Adrenal gland (tissue), 12 donors: ENCODE data around the gene HPSE2. TPM values are rescaled to one million over a fixed set of nuclear protein-coding genes. Genes with fewer than 3 reads are reported as not detected.

Experiments used
- DNase-seq, 7 donors: peaks; one replicate each; pipeline ENCODE4 v3.0.0-alpha.2; 2019 to 2020
- H3K27ac ChIP-seq, 5 donors: fragments of 200-600 bp; sonication (generic) in 4 of 5; 1 replicate in 3 of 5; 2 replicates in 2 of 5; pipeline versions ENCODE4 v1.5.1 to v1.8.0; 2016 to 2020; ENCODE audit warnings: mild to moderate bottlenecking in 1 of 5
- H3K27me3 ChIP-seq: fragments of 200-600 bp; 2 replicates; pipeline ENCODE4 v1.8.0; 2021
- H3K36me3 ChIP-seq, 2 donors: fragments of 200-600 bp; replicated peaks in 1 of 2; 1 replicate in 1 of 2; 2 replicates in 1 of 2; pipeline versions ENCODE4 v1.5.1 to v1.8.0; 2018 to 2022
- H3K4me1 ChIP-seq, 2 donors: fragments of 200-600 bp; replicated peaks in 1 of 2; 1 replicate in 1 of 2; 2 replicates in 1 of 2; pipeline versions ENCODE4 v1.5.1 to v1.8.0; 2018 to 2021
- H3K4me3 ChIP-seq, 4 donors: fragments of 200-600 bp; sonication (generic) in 3 of 4; one replicate each; pipeline ENCODE4 v1.5.1; 2016 to 2018
- H3K9me3 ChIP-seq, 3 donors: fragments of 200-600 bp; sonication (generic) in 1 of 3; replicated peaks in 1 of 3; 1 replicate in 2 of 3; 2 replicates in 1 of 3; pipeline versions ENCODE4 v1.5.1 to v1.8.0; 2016 to 2021
- CTCF ChIP-seq, 6 experiments: fragments of 450-650 bp in 4 of 6; fragments of 200-600 bp in 2 of 6; sonication (generic) in 1 of 6; IDR thresholded peaks; 1 replicate in 5 of 6; 2 replicates in 1 of 6; pipeline versions ENCODE4 v1.5.1 to v1.8.0; 2016 to 2021; ENCODE audit warnings: antibody characterized with exemption in 6 of 6, mild to moderate bottlenecking in 2 of 6, moderate library complexity in 1 of 6
- POLR2A ChIP-seq, 2 donors: fragments of 450-650 bp; IDR thresholded peaks; one replicate each; pipeline ENCODE4 v1.6.1; 2017; ENCODE audit warnings: antibody characterized with exemption in 2 of 2, mild to moderate bottlenecking in 2 of 2, moderate library complexity in 1 of 2
- WGBS, 4 donors: extraction: QIAGEN DNeasy Blood & Tissue Kit in 2 of 4; methylation state at CpG; one replicate each; pipeline versions ENCODE4 v1.1.5 to v1.1.7; 2013 to 2017; 5-methylcytosine and 5-hydroxymethylcytosine counted together
- intact Hi-C, 2 donors: fragments of 100-400 bp; cut with DNase I; formaldehyde crosslinking; loops; one replicate each; pipeline versions ENCODE4 v1.14.1 to v1.15.0; 2022 to 2023
- polyA plus RNA-seq, 3 donors: library from polyadenylated mRNA; stranded (reverse); fragments of 200-250 nt in 2 of 3; fragments of 350-450 nt in 1 of 3; fragmentation: Illumina TruSeq in 1 of 3; extraction: RNeasy Lipid Tissue Mini Kit (QIAGEN cat#74804) in 1 of 3; gene quantifications; one replicate each; pipeline ENCODE4 v1.2.3, GENCODE V29; 2013 to 2014
- total RNA-seq, 9 donors: library from RNA; depleted of rRNA in 4 of 9; stranded (reverse); fragments of >200 nt in 4 of 9; fragments of 120-200 nt in 1 of 9; fragmentation: NEBNext Ultra II Directional in 1 of 9; extraction: Animal tissue kit (Norgen Biotek cat#: 25700) in 1 of 9; gene quantifications; one replicate each; pipeline versions ENCODE4 v1.1.0 to v1.2.4, GENCODE V29; 2013 to 2023
- donor health status: healthy with polysubstance abuse.
- donor health status: Bipolar disorder and iron deficiency.
- donor health status: DM: yes; HTN: yes; CAD: no.
- donor health status: DM: no; HTN: no; CAD: no.
- donor health status: DM: no; HTN: no; CAD: no.
- donor health status: DM: yes; HTN: yes; CAD: no.

The HPSE2 gene
- total and polyA plus RNA-seq, 12 donors: under 0.01 to 0.16 (median 0.10) TPM; not detected in 9

GRCh38 chr10:98467506-98468318, 767.9 kb downstream of the HPSE2 start:
- intact Hi-C loops: loop anchor here (5.0 to 10.0 kb wide), 3 partner anchors 707 to 780 kb away; no protein-coding TSS in a partner anchor
- peak; percentile 63 to 91 (median 85) for TF ChIP-seq CTCF (IDR thresholded peaks at IDR 0.05)
- no peak for TF ChIP-seq POLR2A (IDR thresholded peaks at IDR 0.05)
- DNase-seq: peak; percentile 71 to 86 (median 79)
- Histone ChIP-seq H3K36me3 (no peaks in the 10 kb centered on the region), H3K27ac (no peak overlapping the region), H3K4me3 (peak overlapping the region in 2 of 4 donors; percentile 7 to 70), H3K27me3 (no peaks in the 10 kb centered on the region), H3K9me3 (no peaks in the 10 kb centered on the region), H3K4me1 (peaks cover 6% of the 10 kb centered on the region in 2 donors)
- WGBS, 4 donors: 3 to 6% (median 4%) methylated on average over 13 to 44 of the region's 44 CpGs

GRCh38 chr10:98466861-98467505, 768.7 kb downstream of the HPSE2 start:
- Histone ChIP-seq H3K9me3 (no peaks in the 10 kb centered on the region), H3K4me1 (peaks cover 6% of the 10 kb centered on the region in 2 donors), H3K4me3 (no peak overlapping the region), H3K27ac (no peak overlapping the region), H3K27me3 (no peaks in the 10 kb centered on the region), H3K36me3 (no peaks in the 10 kb centered on the region)
- 55 to 63% (median 61%) methylated on average over 15 of the region's 15 CpGs for WGBS, 4 donors
- intact Hi-C loops: loop anchor here (5.0 to 10.0 kb wide), 3 partner anchors 708 to 780 kb away; no protein-coding TSS in a partner anchor
- TF ChIP-seq POLR2A (IDR thresholded peaks at IDR 0.05) (no peak), CTCF (IDR thresholded peaks at IDR 0.05) (no peak)
- no peak for DNase-seq

- no peak overlapping the region for H3K4me3 ChIP-seq
- intact Hi-C loops: loop anchor here (5.0 to 10.0 kb wide), 3 partner anchors 709 to 781 kb away; no protein-coding TSS in a partner anchor
- H3K27me3 ChIP-seq: no peaks in the 10 kb centered on the region
- H3K27ac ChIP-seq: no peak overlapping the region
- WGBS, 4 donors: 80 to 90% (median 83%) methylated on average over 3 of the region's 3 CpGs
- H3K4me1 ChIP-seq: peaks cover 11% of the 10 kb centered on the region in 2 donors
- H3K9me3 ChIP-seq: no peaks in the 10 kb centered on the region
- DNase-seq: no peak
- TF ChIP-seq CTCF (IDR thresholded peaks at IDR 0.05) (no peak), POLR2A (IDR thresholded peaks at IDR 0.05) (no peak)
- H3K36me3 ChIP-seq: no peaks in the 10 kb centered on the region
These were observed 769.8 kb downstream of the HPSE2 start for GRCh38 chr10:98465866-98466265.
